HEK293 (cell line): ENCODE results near the gene FBXW5.
A peak's percentile ranks its signal among the peaks of the same experiment; 100 is the strongest.

ENCODE experiments used
- CTCF ChIA-PET: fragments of 350-600 bp; formaldehyde crosslinking; extraction: SDS; loops from one replicate; lab custom pipeline; 2021; ENCODE audit warnings: antibody characterized with exemption; lab: Yijun Ruan, JAX
- POLR2A ChIA-PET: fragments of 300-600 bp; formaldehyde crosslinking; extraction: SDS; loops from one replicate; lab custom pipeline; 2020; ENCODE audit warnings: antibody characterized with exemption, inconsistent platforms; lab: Yijun Ruan, JAX
- H3K27ac ChIP-seq: fragments of 200-500 bp; sonication (Bioruptor generic); 2 replicates; pipeline ENCODE4 v1.5.1; 2014; ENCODE audit warnings: low read depth, low read length, control low read depth, inconsistent platforms; ENCODE audit errors: extremely low read depth
- H3K36me3 ChIP-seq, 2 experiments: fragments of 200-500 bp in 1 of 2; sonication (Bioruptor generic) in 1 of 2; 1 replicate in 1 of 2; 2 replicates in 1 of 2; pipeline ENCODE4 v1.5.1; 2014 to 2017; ENCODE audit warnings: inconsistent platforms in 2 of 2, low read length in 2 of 2; ENCODE audit not compliant: control insufficient read depth in 2 of 2, insufficient read depth in 1 of 2
- H3K4me1 ChIP-seq: fragments of 200-500 bp; sonication (Bioruptor generic); 2 replicates; pipeline ENCODE4 v1.5.1; 2014; ENCODE audit warnings: mild to moderate bottlenecking, low read length, inconsistent platforms; ENCODE audit not compliant: control insufficient read depth, insufficient read depth
- H3K4me3 ChIP-seq: 2 replicates; pipeline ENCODE4 v1.5.1; 2011; ENCODE audit warnings: low read depth, mild to moderate bottlenecking, control low read depth, low read length, moderate library complexity
- H3K9me3 ChIP-seq: fragments of 200-500 bp; sonication (Bioruptor generic); 2 replicates; pipeline ENCODE4 v1.5.1; 2014; ENCODE audit warnings: low read depth, low read length, inconsistent platforms; ENCODE audit not compliant: control insufficient read depth, insufficient read depth
- BCL11B ChIP-seq: fragments of 450-650 bp; formaldehyde crosslinking; IDR thresholded peaks from 2 replicates; pipeline ENCODE4 v1.5.1; 2016; ENCODE audit warnings: low read depth, missing biosample characterization, missing genetic modification characterization
- EGR2 ChIP-seq: fragments of 450-650 bp; formaldehyde crosslinking; IDR thresholded peaks from 2 replicates; pipeline ENCODE4 v1.5.1; 2016; ENCODE audit warnings: low read depth, missing biosample characterization, missing genetic modification characterization
- GLIS2 ChIP-seq: fragments of 450-650 bp; formaldehyde crosslinking; IDR thresholded peaks from 2 replicates; pipeline ENCODE4 v1.5.1; 2016; ENCODE audit warnings: missing biosample characterization, missing genetic modification characterization
- KLF1 ChIP-seq: fragments of 450-650 bp; formaldehyde crosslinking; IDR thresholded peaks from 2 replicates; pipeline ENCODE4 v1.5.1; 2016; ENCODE audit warnings: missing biosample characterization, missing genetic modification characterization
- KLF10 ChIP-seq: fragments of 450-650 bp; IDR thresholded peaks from 2 replicates; pipeline ENCODE4 v1.5.1; 2018; ENCODE audit warnings: missing biosample characterization, mild to moderate bottlenecking, missing genetic modification characterization
- KLF8 ChIP-seq: fragments of 450-650 bp; formaldehyde crosslinking; IDR thresholded peaks from 2 replicates; pipeline ENCODE4 v1.5.1; 2016; ENCODE audit warnings: missing biosample characterization, missing genetic modification characterization
- KLF9 ChIP-seq: fragments of 450-650 bp; formaldehyde crosslinking; IDR thresholded peaks from 2 replicates; pipeline ENCODE4 v1.5.1; 2016; ENCODE audit warnings: missing biosample characterization, missing genetic modification characterization, low read depth
- ZFHX2 ChIP-seq: fragments of 450-650 bp; formaldehyde crosslinking; conservative IDR thresholded peaks from 2 replicates; pipeline ENCODE4 v1.5.1; 2016; ENCODE audit warnings: missing biosample characterization, missing genetic modification characterization
- ZIC2 ChIP-seq: fragments of 450-650 bp; formaldehyde crosslinking; IDR thresholded peaks from 2 replicates; pipeline ENCODE4 v1.5.1; 2016; ENCODE audit warnings: missing biosample characterization, missing genetic modification characterization
- ZNF133 ChIP-seq: fragments of 450-650 bp; formaldehyde crosslinking; IDR thresholded peaks from 2 replicates; pipeline ENCODE4 v1.5.1; 2016; ENCODE audit warnings: missing biosample characterization, missing genetic modification characterization
- ZNF157 ChIP-seq: fragments of 450-650 bp; formaldehyde crosslinking; IDR thresholded peaks from 2 replicates; pipeline ENCODE4 v1.5.1; 2016; ENCODE audit warnings: missing biosample characterization, missing genetic modification characterization
- ZNF311 ChIP-seq: fragments of 450-650 bp; formaldehyde crosslinking; IDR thresholded peaks from 2 replicates; pipeline ENCODE4 v1.5.1; 2017; ENCODE audit warnings: missing biosample characterization, missing genetic modification characterization, borderline replicate concordance
- ZNF324 ChIP-seq: fragments of 450-650 bp; formaldehyde crosslinking; IDR thresholded peaks from 2 replicates; pipeline ENCODE4 v1.5.1; 2016; ENCODE audit warnings: missing biosample characterization, missing genetic modification characterization
- ZNF341 ChIP-seq: fragments of 450-650 bp; formaldehyde crosslinking; IDR thresholded peaks from 2 replicates; pipeline ENCODE4; 2016; ENCODE audit warnings: low read depth, missing biosample characterization, missing genetic modification characterization
- ZNF548 ChIP-seq: fragments of 450-650 bp; formaldehyde crosslinking; IDR thresholded peaks from 2 replicates; pipeline ENCODE4 v1.5.1; 2016; ENCODE audit warnings: missing biosample characterization, missing genetic modification characterization
- ZNF596 ChIP-seq: fragments of 450-650 bp; IDR thresholded peaks from 2 replicates; pipeline ENCODE4 v1.5.0; 2018; ENCODE audit warnings: missing biosample characterization, mild to moderate bottlenecking, missing genetic modification characterization, moderate library complexity
- ZNF610 ChIP-seq: fragments of 450-650 bp; formaldehyde crosslinking; IDR thresholded peaks from 2 replicates; pipeline ENCODE4 v1.5.1; 2016; ENCODE audit warnings: missing biosample characterization, missing genetic modification characterization, borderline replicate concordance
- ZNF701 ChIP-seq: fragments of 450-650 bp; formaldehyde crosslinking; IDR thresholded peaks from 2 replicates; pipeline ENCODE4 v1.5.1; 2016; ENCODE audit warnings: missing biosample characterization, missing genetic modification characterization

FBXW5 gene

DNA sequence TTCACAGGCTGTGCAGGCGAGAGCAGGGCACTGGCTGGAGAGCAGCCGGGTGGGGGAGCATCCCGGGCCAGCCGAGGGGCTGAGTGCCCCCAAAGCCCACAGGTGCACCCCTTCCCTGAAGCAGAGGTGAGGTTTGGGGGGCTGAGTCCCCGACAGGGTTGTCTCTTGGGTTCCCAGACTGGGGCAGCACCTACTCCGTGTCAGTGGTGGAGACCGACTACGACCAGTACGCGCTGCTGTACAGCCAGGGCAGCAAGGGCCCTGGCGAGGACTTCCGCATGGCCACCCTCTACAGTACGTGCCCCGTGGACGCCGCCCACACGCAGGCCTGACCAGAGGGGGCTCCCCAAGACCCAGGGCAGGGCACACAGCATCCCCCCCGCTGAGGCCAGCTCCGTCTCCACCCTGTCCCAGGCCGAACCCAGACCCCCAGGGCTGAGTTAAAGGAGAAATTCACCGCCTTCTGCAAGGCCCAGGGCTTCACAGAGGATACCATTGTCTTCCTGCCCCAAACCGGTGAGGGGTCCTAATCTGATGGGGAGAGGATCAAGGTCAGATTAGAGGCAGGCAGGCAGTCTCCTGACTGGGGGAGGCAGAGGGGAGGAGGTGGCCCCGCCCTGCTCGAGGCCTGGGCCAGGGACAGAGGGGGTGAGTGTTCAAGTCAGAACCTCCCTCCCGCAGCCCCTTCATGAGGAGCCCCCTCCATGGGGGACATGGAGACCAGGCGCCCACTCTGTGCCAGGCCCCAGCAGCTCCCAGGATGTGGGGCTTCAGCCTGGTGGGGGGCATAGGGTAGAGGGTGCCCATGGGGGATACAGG is 35.4 kb upstream of the FBXW5 start (continued):
- TF ChIP-seq ZNF610 (tag by site-specific recombination) (no peak), KLF9 (tag by site-specific recombination) (no peak), ZNF701 (tag by site-specific recombination) (no peak), ZNF324 (tag by site-specific recombination) (no peak)
- TF ChIP-seq, all 188 proteins: peak for 4

DNA sequence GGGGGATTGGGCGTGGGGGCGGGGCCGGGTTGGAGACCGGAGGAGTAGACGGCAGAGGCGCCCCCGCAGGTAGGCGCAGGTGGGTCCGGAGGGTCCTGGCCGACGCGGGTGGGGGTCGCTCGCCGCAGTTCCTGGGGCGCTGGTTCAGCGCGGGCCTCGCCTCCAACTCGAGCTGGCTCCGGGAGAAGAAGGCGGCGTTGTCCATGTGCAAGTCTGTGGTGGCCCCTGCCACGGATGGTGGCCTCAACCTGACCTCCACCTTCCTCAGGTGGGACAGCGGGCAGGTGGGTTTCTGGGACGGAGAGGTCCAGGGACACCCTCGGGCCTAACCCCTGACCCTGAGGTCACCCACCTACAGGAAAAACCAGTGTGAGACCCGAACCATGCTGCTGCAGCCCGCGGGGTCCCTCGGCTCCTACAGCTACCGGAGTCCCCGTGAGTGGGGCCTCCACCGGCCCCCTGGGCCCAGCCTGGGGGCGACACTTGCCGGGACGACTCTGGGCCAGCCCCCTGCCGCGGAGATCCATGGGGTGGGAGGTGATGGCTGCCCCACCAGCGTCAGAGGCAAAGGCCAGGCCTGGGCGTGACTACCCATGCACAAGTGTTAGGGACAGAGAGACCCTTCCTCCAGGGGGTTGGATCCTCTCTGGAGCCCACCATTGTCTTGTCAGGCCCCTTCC is 34.5 kb upstream of the FBXW5 start:
- Histone ChIP-seq H3K4me3 (no peak overlapping the region), H3K4me1 (no peaks in the 10 kb centered on the region), H3K9me3 (no peaks in the 10 kb centered on the region), H3K36me3 (no peaks in the 10 kb centered on the region), H3K27ac (no peak overlapping the region)
- CTCF ChIA-PET, result no interaction called here
- POLR2A ChIA-PET, result interaction anchor here (1.0 to 1.6 kb wide), 3 partner anchors 13 to 108 kb away, joined by 3 to 8 read pairs (median 4); partner anchors contain the start of genes MAN1B1 and PAXX
- TF ChIP-seq ZNF596 (tag by site-specific recombination) (no peak), ZNF157 (tag by site-specific recombination) (no peak), ZIC2 (tag by site-specific recombination) (peak; percentile 43), KLF8 (peak; percentile 85; the same call in 1 of the 2 replicates), BCL11B (tag by site-specific recombination) (peak; percentile 62; the same call in 1 of the 2 replicates), ZNF133 (tag by site-specific recombination) (no peak), ZNF311 (tag by site-specific recombination) (no peak), KLF9 (tag by site-specific recombination) (peak; percentile 51), KLF1 (tag by site-specific recombination) (peak; percentile 75), GLIS2 (tag by site-specific recombination) (peak; percentile 64), KLF10 (tag by site-specific recombination) (peak; percentile 27; the same call in 1 of the 2 replicates)
- TF ChIP-seq, all 188 proteins: peak for 7

DNA sequence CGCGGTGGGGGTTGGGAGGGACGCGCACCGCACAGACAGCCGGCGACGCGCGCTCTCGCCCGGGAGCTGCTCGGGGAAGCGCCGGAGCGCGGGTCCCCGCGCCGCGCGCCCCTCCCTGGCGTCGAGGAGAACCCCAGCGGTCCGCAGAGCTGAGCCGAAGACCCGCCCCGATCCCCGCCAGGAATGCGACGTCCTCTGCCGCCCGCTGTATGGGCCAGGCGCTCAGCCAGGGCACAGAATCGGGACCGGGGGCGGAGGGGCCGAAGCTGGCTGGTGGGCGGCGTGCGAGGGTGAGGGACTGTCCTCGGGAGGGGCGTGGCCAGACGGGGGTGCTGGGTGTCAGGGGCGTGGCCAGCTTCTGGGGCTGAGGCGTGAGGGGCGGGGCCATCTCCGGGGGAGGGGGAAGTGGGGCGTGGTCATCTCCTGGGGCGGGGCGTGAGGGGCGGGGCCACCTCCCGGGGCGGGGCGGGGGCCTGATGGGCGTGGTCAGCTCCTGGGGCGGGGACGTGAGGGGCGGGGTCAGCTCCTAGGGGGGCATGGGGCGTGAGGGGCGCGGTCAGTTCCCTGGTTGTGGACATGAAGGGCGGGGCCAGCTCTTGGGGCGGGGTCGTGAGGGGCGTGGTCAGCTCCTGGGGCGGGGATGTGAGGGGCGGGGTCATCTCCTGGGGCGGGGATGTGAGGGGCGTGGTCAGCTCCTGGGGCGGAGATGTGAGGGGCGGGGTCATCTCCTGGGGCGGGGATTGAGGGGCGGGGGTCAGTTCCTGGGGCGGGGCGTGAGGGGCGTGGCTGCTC is 33.7 kb upstream of the FBXW5 start:
- Histone ChIP-seq H3K27ac (no peak overlapping the region), H3K9me3 (no peaks in the 10 kb centered on the region), H3K4me3 (no peak overlapping the region), H3K36me3 (no peaks in the 10 kb centered on the region), H3K4me1 (no peaks in the 10 kb centered on the region)
- POLR2A ChIA-PET, result interaction anchor here (0.6 to 1.6 kb wide), 7 partner anchors 14 to 112 kb away, joined by 3 to 8 read pairs (median 4); partner anchors contain the start of genes EDF1, MAN1B1 and PAXX
- CTCF ChIA-PET, result interaction anchor here (0.6 to 0.8 kb wide), 2 partner anchors 51 to 71 kb away, joined by 3 read pairs; no protein-coding TSS in a partner anchor
- TF ChIP-seq EGR2, result peak; percentile 37
- peak; percentile 72 for TF ChIP-seq ZFHX2
- TF ChIP-seq KLF8, result peak; percentile 95
- TF ChIP-seq ZNF548, result no peak
- TF ChIP-seq KLF9 (tag by site-specific recombination), result peak; percentile 62
- peak; percentile 85 for TF ChIP-seq KLF1 (tag by site-specific recombination)
- TF ChIP-seq ZNF341 (tag by site-specific recombination), result no peak
